GM21737 (cell line): Measurements from ENCODE around the gene XPO5.
A peak's percentile ranks its signal among the peaks of the same experiment; 100 is the strongest.

Experiments
- ATAC-seq: cut with Tn5 transposase; IDR thresholded peaks from one replicate; pipeline ENCODE4 v1.9.1; 2021; ENCODE audit warnings: mild to moderate bottlenecking, moderate library complexity; ENCODE audit not compliant: unreplicated experiment

Gene XPO5

GRCh38 chr6:43517505-43518357 lies 58.1 kb downstream of the XPO5 start:
- ATAC-seq: no peak

- peak; percentile 77 for ATAC-seq
Observed at GRCh38 chr6:43516697-43517504, 58.9 kb downstream of the XPO5 start, which contains the start of the genes POLR1C and YIPF3. POLR1C (plus strand) TSS chr6:43517089; CDS start chr6:43517110, 21 bp downstream. YIPF3 (minus strand) TSS chr6:43516926; CDS start chr6:43516807, 119 bp downstream.

GRCh38 chr6:43516367-43516696 lies 59.5 kb downstream of the XPO5 start:
- ATAC-seq: no peak

GRCh38 chr6:43515808-43516207 lies 60.0 kb downstream of the XPO5 start:
- ATAC-seq: no peak

DNA sequence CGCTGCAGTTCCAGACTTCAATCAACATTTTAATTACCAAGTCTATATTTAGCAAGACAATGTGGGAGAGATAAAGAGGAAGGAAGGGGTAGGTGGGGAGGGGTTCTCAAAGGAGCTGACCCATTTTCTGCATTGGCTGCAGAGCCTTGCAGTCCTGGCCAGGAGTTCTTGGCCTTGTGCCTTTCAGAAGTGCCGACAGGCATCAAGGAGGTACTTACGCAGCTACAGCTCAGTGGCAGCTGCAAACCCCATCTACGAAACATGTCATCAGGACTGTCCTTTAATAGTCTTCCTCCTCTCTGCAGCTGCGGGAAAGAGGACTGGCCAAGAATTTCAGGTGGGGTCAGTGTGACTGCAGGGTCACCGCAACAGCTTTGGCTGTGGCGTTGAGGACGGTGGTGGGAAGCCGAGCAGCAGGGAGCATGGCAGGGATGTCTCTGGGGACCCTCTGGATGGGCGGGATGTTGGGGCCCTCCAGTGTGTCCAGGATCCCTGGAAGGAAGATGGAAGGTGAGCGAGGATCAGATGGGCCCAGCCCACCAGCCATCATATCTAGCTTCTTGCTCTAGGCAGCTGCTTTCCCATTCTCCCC lies 63.9 kb downstream of the XPO5 start:
- ATAC-seq: no peak

GRCh38 chr6:43510827-43511163 lies 65.0 kb downstream of the XPO5 start:
- no peak for ATAC-seq

DNA sequence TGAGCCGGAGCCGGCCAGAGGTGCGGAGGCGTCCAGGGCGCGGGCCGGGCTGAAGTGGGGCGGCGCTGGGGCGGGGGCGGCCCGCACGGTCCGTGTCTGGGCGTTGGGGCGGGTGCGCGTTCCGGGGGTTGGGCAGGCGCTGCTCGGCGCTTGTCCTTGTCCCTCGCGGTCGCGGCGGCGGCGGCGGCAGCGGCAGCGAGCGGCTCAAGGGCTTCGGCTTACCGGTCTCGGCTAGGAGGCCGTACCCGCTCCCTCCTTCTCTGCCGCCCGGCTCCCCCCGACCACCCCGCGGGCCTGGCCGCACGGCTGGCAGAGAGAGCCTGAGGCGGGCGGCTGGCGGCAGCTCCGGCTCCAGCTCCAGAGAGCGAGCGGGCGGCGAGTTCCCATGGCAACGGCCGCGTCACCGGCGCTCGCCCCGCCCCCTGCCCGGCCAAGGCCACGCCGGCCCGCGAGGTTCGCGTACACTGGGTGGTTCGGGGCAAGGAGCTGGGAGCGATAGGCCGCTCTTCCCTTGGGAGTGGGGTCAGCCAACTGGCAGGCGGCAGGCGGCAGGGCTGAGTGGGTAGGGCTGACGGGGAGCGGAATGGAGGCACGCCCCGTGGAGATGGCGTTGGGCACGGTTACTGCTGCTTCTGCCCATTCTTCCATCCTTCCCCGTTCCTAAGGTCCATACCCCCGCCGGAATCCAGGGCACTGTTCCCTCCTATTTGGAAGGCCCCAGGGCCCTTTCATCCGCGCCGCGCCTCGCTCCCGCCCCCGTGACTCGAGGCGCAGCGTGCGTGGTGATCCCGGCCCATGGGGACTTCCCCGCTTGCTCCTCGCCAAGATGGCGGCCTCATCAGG lies 65.6 kb downstream of the XPO5 start, which contains the start of gene LRRC73:
LRRC73 (minus strand) TSS at position 363 of the 843 bp plus-strand sequence. CDS start 561 bp downstream, outside the sequence.
- peak; percentile 49 for ATAC-seq

GRCh38 chr6:43509142-43509983 lies 66.5 kb downstream of the XPO5 start:
- ATAC-seq: no peak

DNA sequence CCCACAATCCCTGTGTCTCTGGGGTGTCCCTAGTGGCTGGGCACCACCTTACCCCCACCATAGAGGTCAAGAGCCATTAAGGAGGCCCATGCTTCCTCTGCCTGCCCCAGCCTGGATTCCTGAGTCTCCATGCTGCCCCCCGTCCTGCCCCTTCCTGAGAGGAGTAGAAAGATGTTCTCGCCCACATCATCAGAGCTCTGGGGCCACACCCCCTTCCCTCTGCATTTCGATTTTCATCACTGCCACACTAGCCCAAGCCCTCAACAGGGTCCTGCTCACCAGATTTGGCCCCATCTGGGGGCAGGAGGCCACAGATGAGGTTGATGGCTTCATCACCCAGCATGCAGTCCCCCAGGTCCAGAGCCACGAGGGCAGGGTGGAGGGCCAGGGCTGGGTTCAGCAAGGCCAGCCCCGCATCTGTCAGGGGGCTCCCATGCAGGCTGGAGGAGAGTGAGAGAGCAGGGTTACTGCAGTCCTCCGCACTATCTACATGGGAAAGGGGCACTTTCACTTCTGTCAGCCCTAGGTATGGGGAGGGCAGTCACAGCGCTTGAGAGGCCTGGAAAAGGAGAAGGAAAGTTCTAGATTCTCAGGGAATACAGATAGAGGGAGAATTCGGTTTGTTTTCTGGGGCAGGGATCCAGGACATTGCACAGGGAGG lies 67.2 kb downstream of the XPO5 start:
- ATAC-seq: no peak

DNA sequence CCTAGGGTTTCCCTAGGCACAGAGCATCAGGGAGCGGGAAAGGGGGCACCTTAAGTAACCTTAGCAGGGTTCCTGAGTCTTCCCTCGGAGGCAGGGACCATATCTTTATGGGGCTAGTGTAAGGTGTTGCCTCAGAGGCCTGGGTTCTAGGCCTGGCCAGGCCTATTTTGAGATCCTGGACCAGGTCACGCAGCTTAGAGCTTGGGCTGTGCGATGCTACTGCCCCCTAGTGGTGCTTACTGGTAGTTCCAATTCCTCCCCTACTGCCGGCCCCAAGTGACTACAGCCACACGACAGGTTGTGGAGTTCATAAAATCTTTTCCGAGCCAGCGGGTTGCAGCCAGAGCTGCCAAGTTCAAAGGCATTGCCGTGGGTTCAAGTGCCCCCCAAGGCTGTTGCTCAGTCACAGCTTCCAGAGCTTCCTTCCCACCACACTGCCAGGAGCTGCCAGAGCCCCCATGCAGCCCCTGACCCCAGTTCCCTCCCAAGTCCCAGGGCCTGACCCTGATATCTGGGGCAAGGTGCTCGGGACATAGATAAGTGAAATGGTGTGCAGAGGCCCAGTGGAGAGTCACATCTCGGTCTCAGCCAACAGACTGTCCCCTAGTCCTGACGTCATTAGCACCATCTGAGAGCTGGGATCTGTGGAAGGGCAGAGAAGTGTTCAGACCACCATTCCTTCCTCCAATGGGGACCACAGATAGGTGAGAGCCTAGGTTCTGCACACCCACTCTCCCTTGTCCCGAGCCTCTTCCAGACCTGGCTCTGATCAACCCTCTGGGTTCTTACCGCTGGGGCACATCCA lies 69.0 kb downstream of the XPO5 start:
- ATAC-seq: peak; percentile 45

DNA sequence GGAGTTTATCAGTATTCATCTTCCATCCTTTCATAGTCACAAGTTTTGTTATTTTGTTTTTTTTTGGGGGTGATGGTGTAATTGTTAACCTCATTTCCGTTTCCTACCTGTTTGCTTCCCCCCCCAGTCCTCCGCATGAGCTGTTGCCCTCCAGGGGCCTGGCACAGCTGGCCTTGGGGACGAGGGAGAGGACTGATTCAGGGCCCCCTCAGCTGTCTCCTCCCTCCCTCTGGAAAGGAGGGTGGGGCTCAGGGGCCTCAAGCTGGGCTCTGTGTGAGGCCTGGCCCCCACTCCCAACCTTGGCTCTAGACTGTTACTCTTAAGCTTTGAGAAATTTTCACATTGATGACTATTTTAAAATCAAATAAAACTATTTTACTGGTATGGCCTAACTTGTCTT lies 69.7 kb downstream of the XPO5 start:
- no peak for ATAC-seq

DNA sequence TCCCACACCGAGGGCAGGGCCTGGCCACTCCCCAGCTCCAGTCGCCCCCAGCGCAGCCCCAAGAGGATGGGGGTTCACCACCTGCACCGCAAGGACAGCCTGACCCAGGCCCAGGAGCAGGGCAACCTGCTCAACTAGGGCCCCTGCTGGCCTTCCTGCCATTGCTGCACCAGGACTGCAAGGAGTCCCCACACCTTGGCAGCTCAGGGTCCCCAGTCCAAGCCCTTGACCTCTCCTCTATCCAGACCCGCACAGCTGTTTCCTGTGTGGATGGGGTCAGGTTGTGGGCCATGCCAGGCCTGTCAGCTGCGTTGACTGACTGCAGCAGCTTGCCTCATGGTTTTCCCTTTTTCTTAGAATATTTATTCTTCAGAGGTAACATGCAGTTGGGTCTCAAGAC lies 70.1 kb downstream of the XPO5 start:
- ATAC-seq: no peak

- ATAC-seq: no peak
Observed at GRCh38 chr6:43504756-43505593, 70.9 kb downstream of the XPO5 start.

GRCh38 chr6:43503443-43503842 lies 72.4 kb downstream of the XPO5 start:
- no peak for ATAC-seq

- ATAC-seq: no peak
Observed at GRCh38 chr6:43502666-43503065, 73.2 kb downstream of the XPO5 start.

GRCh38 chr6:43500921-43501320 lies 74.9 kb downstream of the XPO5 start:
- ATAC-seq: no peak

DNA sequence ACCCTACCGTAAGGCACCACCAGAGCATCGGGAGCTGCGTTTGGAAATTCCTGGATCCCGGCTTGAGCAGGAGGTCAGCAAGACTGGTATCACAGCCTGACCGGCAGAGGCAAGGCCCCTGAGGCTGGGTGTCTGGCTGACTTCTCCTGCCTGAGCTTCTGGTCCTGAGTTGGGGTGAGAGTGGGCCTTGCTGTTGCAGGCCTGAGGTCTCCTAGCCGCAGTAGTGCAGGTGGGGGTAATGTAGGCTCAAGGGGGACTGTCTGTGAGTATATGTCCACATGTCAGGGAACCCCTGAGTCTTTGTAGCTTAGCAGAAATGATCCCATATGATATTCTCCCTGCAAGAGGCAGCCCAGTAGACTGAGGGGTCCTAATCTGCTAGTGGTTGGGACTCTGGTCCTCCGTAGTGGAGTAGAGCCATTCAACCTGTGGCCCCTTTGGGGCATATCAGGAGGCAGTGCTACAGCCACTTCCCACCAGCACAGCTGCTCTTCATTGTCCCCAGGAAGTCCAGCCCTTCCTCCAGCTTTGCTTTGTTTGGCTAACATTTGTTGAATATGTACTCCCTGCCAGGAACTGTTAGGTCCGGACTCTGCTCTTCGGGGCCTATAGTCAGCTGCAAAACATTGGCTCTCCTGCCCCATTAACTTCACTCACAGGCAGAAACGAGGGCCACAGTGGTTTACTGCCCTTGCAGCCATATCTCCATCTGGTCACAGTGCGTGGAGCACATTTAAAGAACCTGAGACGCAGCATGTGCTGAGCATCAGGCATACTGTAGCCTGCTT lies 76.6 kb downstream of the XPO5 start:
- no peak for ATAC-seq
